CD14-positive monocyte (primary cell): Measurements from ENCODE around the gene DYRK1A. TPM values are rescaled to one million over a fixed set of nuclear protein-coding genes. Genes with fewer than 3 reads are reported as not detected.

Experiments used
- DNase-seq, 3 donors: peaks; one replicate each; pipeline ENCODE4 v3.0.0-alpha.2; 2011 to 2022
- H2AFZ ChIP-seq: 2 replicates; pipeline ENCODE4 v1.6.0; 2012; ENCODE audit warnings: mild to moderate bottlenecking, low read depth, low read length, inconsistent platforms; ENCODE audit not compliant: insufficient read depth, poor library complexity, severe bottlenecking
- H3K27ac ChIP-seq, 2 donors: 1 replicate in 1 of 2; 2 replicates in 1 of 2; pipeline ENCODE4 v1.5.1; 2012 to 2013; ENCODE audit warnings: low read length in 2 of 2, control low read depth in 1 of 2, inconsistent platforms in 1 of 2, low read depth in 1 of 2, mild to moderate bottlenecking in 1 of 2
- H3K27me3 ChIP-seq, 2 donors: one replicate each; pipeline versions ENCODE4 v1.6.0 to v1.6.1; 2011 to 2013; ENCODE audit warnings: low read length in 2 of 2; ENCODE audit not compliant: control insufficient read depth in 2 of 2, insufficient read depth in 2 of 2
- H3K36me3 ChIP-seq, 2 donors: replicated peaks in 1 of 2; 1 replicate in 1 of 2; 2 replicates in 1 of 2; pipeline versions ENCODE4 v1.5.1 to v1.6.1; 2012 to 2013; ENCODE audit warnings: low read length in 2 of 2, control low read depth in 1 of 2, inconsistent platforms in 1 of 2, mild to moderate bottlenecking in 1 of 2; ENCODE audit not compliant: insufficient read depth in 2 of 2, control insufficient read depth in 1 of 2
- H3K4me1 ChIP-seq, 2 donors: 1 replicate in 1 of 2; 2 replicates in 1 of 2; pipeline versions ENCODE4 v1.5.1 to v1.6.1; 2012 to 2013; ENCODE audit warnings: low read length in 2 of 2, control low read depth in 1 of 2, inconsistent platforms in 1 of 2, mild to moderate bottlenecking in 1 of 2, moderate library complexity in 1 of 2; ENCODE audit not compliant: insufficient read depth in 2 of 2, control insufficient read depth in 1 of 2
- H3K4me2 ChIP-seq: replicated peaks from 2 replicates; pipeline ENCODE3; 2012; ENCODE audit warnings: low read length, moderate library complexity, mild to moderate bottlenecking; ENCODE audit not compliant: poor library complexity, severe bottlenecking; ENCODE audit errors: extremely low read depth
- H3K4me3 ChIP-seq, 3 experiments: fragments of 200-600 bp in 1 of 3; sonication (generic) in 1 of 3; replicated peaks in 1 of 3; 1 replicate in 2 of 3; 2 replicates in 1 of 3; pipeline ENCODE4 v1.5.1; 2011 to 2013; ENCODE audit warnings: low read length in 3 of 3, mild to moderate bottlenecking in 3 of 3, control low read depth in 2 of 3, low read depth in 2 of 3, inconsistent platforms in 1 of 3, moderate library complexity in 1 of 3
- H3K79me2 ChIP-seq: 2 replicates; pipeline ENCODE4 v1.6.0; 2012; ENCODE audit warnings: mild to moderate bottlenecking, control low read depth, inconsistent platforms, low read length, moderate library complexity; ENCODE audit not compliant: insufficient read depth
- H3K9ac ChIP-seq: 2 replicates; pipeline ENCODE4 v1.6.0; 2017; ENCODE audit warnings: low read length, mild to moderate bottlenecking; ENCODE audit not compliant: insufficient read depth, poor library complexity, severe bottlenecking
- H3K9me3 ChIP-seq, 2 donors: replicated peaks in 1 of 2; 1 replicate in 1 of 2; 2 replicates in 1 of 2; pipeline versions ENCODE4 v1.5.1 to v1.6.1; 2012 to 2013; ENCODE audit warnings: low read length in 2 of 2, control low read depth in 1 of 2; ENCODE audit not compliant: control insufficient read depth in 1 of 2, insufficient read depth in 1 of 2
- H4K20me1 ChIP-seq: 2 replicates; pipeline ENCODE4 v1.6.0; 2012; ENCODE audit warnings: mild to moderate bottlenecking, low read length, control low read depth, moderate library complexity; ENCODE audit not compliant: insufficient read depth
- H3K27ac Mint-ChIP-seq, 7 donors: one replicate each; pipeline ENCODE4 v1.8.0; 2020; ENCODE audit warnings: mild to moderate bottlenecking in 7 of 7, mixed read lengths in 7 of 7, moderate library complexity in 6 of 7, inconsistent platforms in 2 of 7
- H3K27me3 Mint-ChIP-seq, 3 donors: one replicate each; pipeline ENCODE4 v1.8.0; 2021 to 2022; ENCODE audit warnings: low read depth in 3 of 3, mild to moderate bottlenecking in 3 of 3, mixed read lengths in 3 of 3, moderate library complexity in 3 of 3, inconsistent platforms in 1 of 3
- H3K36me3 Mint-ChIP-seq, 2 donors: one replicate each; pipeline ENCODE4 v1.8.0; 2020; ENCODE audit warnings: mixed read lengths in 2 of 2, inconsistent platforms in 1 of 2, mild to moderate bottlenecking in 1 of 2
- H3K4me1 Mint-ChIP-seq: one replicate; pipeline ENCODE4 v1.8.0; 2020; ENCODE audit warnings: mild to moderate bottlenecking, mixed read lengths
- H3K4me3 Mint-ChIP-seq, 2 donors: one replicate each; pipeline ENCODE4 v1.8.0; 2020; ENCODE audit warnings: mild to moderate bottlenecking in 2 of 2, mixed read lengths in 2 of 2, moderate library complexity in 1 of 2
- H3K9me3 Mint-ChIP-seq, 7 donors: one replicate each; pipeline ENCODE4 v1.8.0; 2020 to 2022; ENCODE audit warnings: mixed read lengths in 7 of 7, mild to moderate bottlenecking in 6 of 7, moderate library complexity in 6 of 7, inconsistent platforms in 2 of 7
- WGBS: methylation state at CpG from one replicate; pipeline ENCODE4 v1.1.5; 2013; ENCODE audit warnings: missing lambda C conversion rate; ENCODE audit not compliant: insufficient coverage; 5-methylcytosine and 5-hydroxymethylcytosine counted together
- intact Hi-C, 2 donors: fragments of 100-400 bp; cut with micrococcal nuclease; formaldehyde crosslinking; loops; one replicate each; pipeline versions ENCODE4 v1.15.0 to v1.15.1; 2023
- polyA plus RNA-seq, 3 donors: library from polyadenylated mRNA; depleted of rRNA in 1 of 3; unstranded in 2 of 3; stranded (reverse) in 1 of 3; fragments of 300-500 nt in 2 of 3; fragments of >200 nt in 1 of 3; fragmentation: Illumina TruSeq in 2 of 3; gene quantifications; 1 replicate in 2 of 3; 2 replicates in 1 of 3; pipeline ENCODE4 v1.2.3, GENCODE V29; 2012 to 2021
- TF ChIP-seq, protein P1 (sequence below): fragments of 200-600 bp; IDR thresholded peaks from one replicate; pipeline ENCODE4 v1.8.0; 2022; ENCODE audit warnings: antibody characterized with exemption, mild to moderate bottlenecking

Gene DYRK1A
- polyA plus RNA-seq, 3 donors = 1.8 to 53.5 (median 2.4) TPM

DNA sequence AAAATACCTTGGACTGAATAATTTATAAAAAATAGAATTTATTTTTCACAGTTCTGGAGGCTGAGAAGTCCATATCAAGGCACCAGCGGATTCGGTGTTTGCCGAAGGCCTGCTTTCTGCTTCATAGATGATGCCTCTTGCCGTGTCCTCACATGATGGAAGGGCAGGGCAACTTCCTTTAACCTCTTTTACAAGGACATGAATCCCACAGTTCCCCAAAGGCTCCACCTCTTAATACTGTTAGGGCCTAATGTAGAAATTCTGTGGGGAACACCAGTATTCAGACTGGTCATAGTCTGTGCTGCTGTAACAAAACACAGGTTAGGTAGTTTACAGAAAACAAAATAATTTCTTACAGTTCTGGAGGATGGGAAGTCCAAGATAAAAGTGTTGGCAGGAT lies 25.9 kb downstream of the DYRK1A start:
- WGBS = 100% methylated on average over 3 of the region's 4 CpGs
- peak overlapping the region in 6 of 7 donors; percentile 2 to 70 (median 34) for H3K27ac Mint-ChIP-seq
- Histone ChIP-seq H3K4me2 (no peak overlapping the region), H3K27me3 (no peaks in the 10 kb centered on the region), H3K36me3 (no peaks in the 10 kb centered on the region), H3K9me3 (no peaks in the 10 kb centered on the region), H2AFZ (no peak overlapping the region), H3K4me3 (no peak overlapping the region), H3K27ac (peak overlapping the region in 1 of 2 donors; percentile 40), H3K79me2 (peaks cover 100% of the 10 kb centered on the region), H3K4me1 (peaks cover 0 to 11% of the 10 kb centered on the region in 2 donors), H4K20me1 (peaks cover 100% of the 10 kb centered on the region), H3K9ac (no peak overlapping the region)
- intact Hi-C loops = no loop called here
- TF ChIP-seq, protein P1, sequence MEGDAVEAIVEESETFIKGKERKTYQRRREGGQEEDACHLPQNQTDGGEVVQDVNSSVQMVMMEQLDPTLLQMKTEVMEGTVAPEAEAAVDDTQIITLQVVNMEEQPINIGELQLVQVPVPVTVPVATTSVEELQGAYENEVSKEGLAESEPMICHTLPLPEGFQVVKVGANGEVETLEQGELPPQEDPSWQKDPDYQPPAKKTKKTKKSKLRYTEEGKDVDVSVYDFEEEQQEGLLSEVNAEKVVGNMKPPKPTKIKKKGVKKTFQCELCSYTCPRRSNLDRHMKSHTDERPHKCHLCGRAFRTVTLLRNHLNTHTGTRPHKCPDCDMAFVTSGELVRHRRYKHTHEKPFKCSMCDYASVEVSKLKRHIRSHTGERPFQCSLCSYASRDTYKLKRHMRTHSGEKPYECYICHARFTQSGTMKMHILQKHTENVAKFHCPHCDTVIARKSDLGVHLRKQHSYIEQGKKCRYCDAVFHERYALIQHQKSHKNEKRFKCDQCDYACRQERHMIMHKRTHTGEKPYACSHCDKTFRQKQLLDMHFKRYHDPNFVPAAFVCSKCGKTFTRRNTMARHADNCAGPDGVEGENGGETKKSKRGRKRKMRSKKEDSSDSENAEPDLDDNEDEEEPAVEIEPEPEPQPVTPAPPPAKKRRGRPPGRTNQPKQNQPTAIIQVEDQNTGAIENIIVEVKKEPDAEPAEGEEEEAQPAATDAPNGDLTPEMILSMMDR = no peak
- H3K36me3 Mint-ChIP-seq = peaks cover 6 to 9% of the 10 kb centered on the region in 2 donors
- DNase-seq = no peak
- no peak overlapping the region for H3K4me3 Mint-ChIP-seq
- no peaks in the 10 kb centered on the region for H3K9me3 Mint-ChIP-seq
- H3K27me3 Mint-ChIP-seq = peaks cover 0 to 3% (median 0%) of the 10 kb centered on the region in 3 donors
- H3K4me1 Mint-ChIP-seq = peaks cover 59% of the 10 kb centered on the region

DNA sequence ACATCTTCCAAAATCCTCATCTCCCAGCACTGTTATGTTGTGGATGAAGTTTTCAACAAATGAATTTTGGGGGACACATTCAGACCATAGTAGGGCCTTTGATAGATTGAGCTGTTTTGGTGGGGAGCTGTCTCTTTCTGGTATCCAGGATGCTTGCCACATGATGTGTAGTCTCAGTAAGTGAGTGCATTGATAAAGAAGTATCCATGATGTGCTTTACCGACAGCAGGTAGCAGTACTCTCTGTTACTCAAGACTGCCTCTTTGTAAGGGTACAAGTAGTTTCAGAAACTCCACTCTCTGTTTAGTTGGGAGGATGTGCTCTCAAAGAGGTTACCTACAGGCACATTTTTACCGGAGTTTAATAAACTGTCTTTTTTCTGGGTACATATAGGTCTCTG lies 26.5 kb downstream of the DYRK1A start:
- Histone ChIP-seq H2AFZ (no peak overlapping the region), H4K20me1 (peaks cover 100% of the 10 kb centered on the region), H3K27ac (peak overlapping the region in 1 of 2 donors; percentile 40), H3K36me3 (no peaks in the 10 kb centered on the region), H3K4me1 (peaks cover 0 to 11% of the 10 kb centered on the region in 2 donors), H3K79me2 (peaks cover 100% of the 10 kb centered on the region), H3K9ac (no peak overlapping the region), H3K4me3 (no peak overlapping the region), H3K4me2 (no peak overlapping the region), H3K27me3 (no peaks in the 10 kb centered on the region), H3K9me3 (no peaks in the 10 kb centered on the region)
- WGBS = no CpG with 5 or more reads among the region's 2 CpGs
- Mint-ChIP-seq H3K4me3 (no peak overlapping the region), H3K27me3 (peaks cover 0 to 3% (median 0%) of the 10 kb centered on the region in 3 donors), H3K4me1 (peaks cover 55% of the 10 kb centered on the region), H3K27ac (peak overlapping the region in 4 of 7 donors; percentile 2 to 70 (median 66)), H3K36me3 (peaks cover 6 to 7% of the 10 kb centered on the region in 2 donors), H3K9me3 (no peaks in the 10 kb centered on the region)
- TF ChIP-seq, protein P1 = no peak
- intact Hi-C loops = no loop called here
- DNase-seq = no peak
